Heart left ventricle (tissue), 16 donors: Measurements from ENCODE around the gene KIAA1191. TPM values are rescaled to one million over a fixed set of nuclear protein-coding genes. Genes with fewer than 3 reads are reported as not detected.
A peak's percentile ranks its signal among the peaks of the same experiment; 100 is the strongest.

ENCODE experiments used
- ATAC-seq, 4 donors: fragments of 200-7000 bp; cut with Tn5 transposase; one replicate each; pipeline ENCODE4 v1.9.1; 2020 to 2022; ENCODE audit warnings: moderate library complexity in 4 of 4, mild to moderate bottlenecking in 3 of 4, moderate number of reproducible peaks in 1 of 4
- DNase-seq, 5 donors: peaks; one replicate each; pipeline ENCODE4 v3.0.0-alpha.2; 2020
- H3K27ac ChIP-seq, 12 donors: fragments of 200-600 bp; sonication (generic) in 4 of 12; one replicate each; pipeline versions ENCODE4 v1.5.0 to v1.8.0; 2016 to 2022; ENCODE audit warnings: mild to moderate bottlenecking in 2 of 12
- H3K27me3 ChIP-seq, 9 donors: fragments of 200-600 bp; sonication (generic) in 2 of 9; one replicate each; pipeline versions ENCODE4 v1.5.1 to v1.8.0; 2016 to 2022; ENCODE audit warnings: mild to moderate bottlenecking in 3 of 9
- H3K36me3 ChIP-seq, 9 donors: fragments of 200-600 bp; sonication (generic) in 2 of 9; one replicate each; pipeline versions ENCODE4 v1.5.0 to v1.8.0; 2018 to 2022; ENCODE audit warnings: mild to moderate bottlenecking in 2 of 9
- H3K4me1 ChIP-seq, 12 donors: fragments of 200-600 bp; sonication (generic) in 4 of 12; one replicate each; pipeline versions ENCODE4 v1.5.0 to v1.8.0; 2016 to 2022; ENCODE audit warnings: mild to moderate bottlenecking in 3 of 12
- H3K4me3 ChIP-seq, 12 donors: fragments of 200-600 bp; sonication (generic) in 4 of 12; one replicate each; pipeline versions ENCODE4 v1.5.0 to v1.8.0; 2017 to 2022; ENCODE audit warnings: mild to moderate bottlenecking in 9 of 12, moderate library complexity in 4 of 12
- H3K9me3 ChIP-seq, 12 donors: fragments of 200-600 bp; sonication (generic) in 4 of 12; one replicate each; pipeline versions ENCODE4 v1.5.0 to v1.8.0; 2016 to 2022; ENCODE audit warnings: mild to moderate bottlenecking in 1 of 12
- CTCF ChIP-seq, 12 donors: fragments of 200-600 bp; sonication (generic) in 4 of 12; IDR thresholded peaks; one replicate each; pipeline versions ENCODE4 v1.5.0 to v1.8.0; 2018 to 2022; ENCODE audit warnings: antibody characterized with exemption in 12 of 12, mild to moderate bottlenecking in 5 of 12
- POLR2A ChIP-seq, 2 donors: fragments of 450-650 bp; IDR thresholded peaks; one replicate each; pipeline ENCODE4 v1.6.1; 2017; ENCODE audit warnings: antibody characterized with exemption in 2 of 2, mild to moderate bottlenecking in 2 of 2, moderate library complexity in 2 of 2
- WGBS, 4 donors: extraction: QIAGEN DNeasy Blood & Tissue Kit in 2 of 4; methylation state at CpG; one replicate each; pipeline versions ENCODE4 v1.1.5 to v1.1.7; 2013 to 2018; 5-methylcytosine and 5-hydroxymethylcytosine counted together
- intact Hi-C, 10 donors: fragments of 100-400 bp; cut with DNase I; formaldehyde crosslinking; loops; one replicate each; pipeline versions ENCODE4 v1.11.1 to v1.14.2; 2022
- polyA plus RNA-seq, 2 donors: library from polyadenylated mRNA; stranded (reverse); fragments of 200-250 nt; gene quantifications; one replicate each; pipeline ENCODE4 v1.2.3, GENCODE V29; 2013
- total RNA-seq, 9 donors: library from RNA; depleted of rRNA in 2 of 9; stranded (reverse); fragments of >200 nt in 2 of 9; fragmentation: NEBNext Ultra II Directional in 3 of 9; extraction: Animal tissue kit (Norgen Biotek cat#: 25700) in 3 of 9; gene quantifications; one replicate each; pipeline versions ENCODE4 v1.1.0 to v1.2.4, GENCODE V29; 2016 to 2023
- donor health status: ischemic (EF 13 %, LVEDD 7.1; RV severe dilation, severe dysfunction).
- donor health status: healthy with polysubstance abuse.
- donor health status: DM: no; HTN: yes; CAD: no.
- donor health status: DM: no; HTN: no; CAD: no.
- donor health status: ischemic (EF 25% LVEDD 6.9; RV normal size, moderate dysfunction).
- donor health status: ischemic (EF 25% LVEDD 5.7; RV mildly dilated, moderate dysfunction).
- donor health status: healthy.
- donor health status: DM: yes; HTN: yes; CAD: no.
- donor health status: ischemic (EF 35%, LVEDD 5.7; RV mildly dilated, moderate dysfunction).
- donor health status: nonischemic (EF 11% LVEDD 7.7; RV severe dilation, severe dysfunction).
- donor health status: DM: yes; HTN: yes; CAD: no.
- donor health status: PGD.
- donor health status: ischemic (EF 29% LVEDD 5.4; RV normal size, mild dysfunction).
- donor health status: nonischemic (EF 23%, LVEDD 6.1; RV moderate dilation, normal function).

KIAA1191 gene
- total and polyA plus RNA-seq, 11 donors = 42.8 to 143 (median 99.4) TPM

DNA sequence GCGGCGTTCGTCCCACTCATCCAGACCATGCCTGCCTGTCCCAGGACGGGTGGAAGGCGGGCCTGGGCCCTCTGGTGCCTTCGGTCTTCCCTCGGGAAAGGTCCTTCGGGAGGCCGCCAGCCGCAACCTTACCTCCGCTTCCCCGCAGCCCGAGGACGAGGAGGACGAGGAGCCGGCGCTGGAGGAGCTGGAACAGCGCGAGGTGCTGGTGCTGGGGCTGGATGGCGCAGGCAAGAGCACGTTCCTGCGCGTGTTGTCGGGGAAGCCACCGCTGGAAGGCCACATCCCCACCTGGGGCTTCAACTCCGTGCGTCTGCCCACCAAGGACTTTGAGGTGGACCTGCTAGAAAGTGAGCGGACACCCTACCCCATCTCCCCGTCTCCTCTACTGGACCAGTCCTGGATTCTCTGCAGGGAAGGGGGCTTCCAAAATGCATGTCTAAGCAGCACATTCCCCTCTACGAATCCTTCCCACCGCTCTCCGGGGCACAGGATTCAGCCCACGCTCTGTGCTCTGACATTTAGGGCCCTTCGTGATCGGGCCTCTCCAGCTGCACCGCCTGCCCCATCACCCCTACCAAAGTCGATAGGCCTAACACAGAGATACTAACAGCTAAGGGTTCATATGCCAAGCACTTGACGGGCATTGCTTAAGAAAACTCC lies 4.8 kb upstream of the KIAA1191 start:
- H3K9me3 ChIP-seq = no peaks in the 10 kb centered on the region
- DNase-seq (peak in 2 of 5 donors; percentile 31 to 69), ATAC-seq (no peak)
- 45 to 57% (median 47%) methylated on average over 30 to 38 of the region's 38 CpGs for WGBS, 4 donors
- H3K4me1 ChIP-seq = peaks cover 0 to 34% (median 15%) of the 10 kb centered on the region in 12 donors
- peak overlapping the region in 10 of 12 donors; percentile 47 to 89 (median 80) for H3K27ac ChIP-seq
- no peaks in the 10 kb centered on the region for H3K27me3 ChIP-seq
- no peak for TF ChIP-seq CTCF (IDR thresholded peaks at IDR 0.05)
- TF ChIP-seq POLR2A (IDR thresholded peaks at IDR 0.05) = no peak
- intact Hi-C loops = loop anchor here in 3 of 10 donors (5.0 to 10.0 kb wide), 3 partner anchors 51 to 278 kb away; partner anchors contain the start of genes CLTB (in 1 of the 3), RNF44 (in 1 of the 3) and TSPAN17 (in 1 of the 3)
- peak overlapping the region; percentile 38 to 96 (median 82) for H3K4me3 ChIP-seq
- peaks cover 0 to 39% (median 23%) of the 10 kb centered on the region in 9 donors for H3K36me3 ChIP-seq

GRCh38 chr5:176365351-176366231 lies 4.0 kb upstream of the KIAA1191 start, which contains the start of gene ARL10:
ARL10 (plus strand) TSS chr5:176365487; CDS start chr5:176365564, 77 bp downstream.
- ATAC-seq = peak in 3 of 4 donors; percentile 26 to 63 (median 54)
- peak within 1 kb of the TSS; percentile 33 to 89 (median 80) for H3K27ac ChIP-seq
- peak; percentile 58 to 78 (median 60) for DNase-seq
- H3K27me3 ChIP-seq = no peaks in the 10 kb centered on the region
- intact Hi-C loops = loop anchor here in 3 of 10 donors (5.0 to 10.0 kb wide), 3 partner anchors 52 to 279 kb away; partner anchors contain the start of genes CLTB (in 1 of the 3), RNF44 (in 1 of the 3) and TSPAN17 (in 1 of the 3)
- peaks cover 0 to 32% (median 19%) of the 10 kb centered on the region in 9 donors for H3K36me3 ChIP-seq
- no peaks in the 10 kb centered on the region for H3K9me3 ChIP-seq
- H3K4me3 ChIP-seq = peak within 1 kb of the TSS; percentile 38 to 96 (median 82)
- H3K4me1 ChIP-seq = peaks cover 0 to 35% (median 17%) of the 10 kb centered on the region in 12 donors
- WGBS, 4 donors = 0 to 1% (median 1%) methylated on average over 38 to 108 of the region's 108 CpGs
- TF ChIP-seq POLR2A (IDR thresholded peaks at IDR 0.05) (peak in 1 of 2 donors; percentile 11), CTCF (IDR thresholded peaks at IDR 0.05) (no peak)

DNA sequence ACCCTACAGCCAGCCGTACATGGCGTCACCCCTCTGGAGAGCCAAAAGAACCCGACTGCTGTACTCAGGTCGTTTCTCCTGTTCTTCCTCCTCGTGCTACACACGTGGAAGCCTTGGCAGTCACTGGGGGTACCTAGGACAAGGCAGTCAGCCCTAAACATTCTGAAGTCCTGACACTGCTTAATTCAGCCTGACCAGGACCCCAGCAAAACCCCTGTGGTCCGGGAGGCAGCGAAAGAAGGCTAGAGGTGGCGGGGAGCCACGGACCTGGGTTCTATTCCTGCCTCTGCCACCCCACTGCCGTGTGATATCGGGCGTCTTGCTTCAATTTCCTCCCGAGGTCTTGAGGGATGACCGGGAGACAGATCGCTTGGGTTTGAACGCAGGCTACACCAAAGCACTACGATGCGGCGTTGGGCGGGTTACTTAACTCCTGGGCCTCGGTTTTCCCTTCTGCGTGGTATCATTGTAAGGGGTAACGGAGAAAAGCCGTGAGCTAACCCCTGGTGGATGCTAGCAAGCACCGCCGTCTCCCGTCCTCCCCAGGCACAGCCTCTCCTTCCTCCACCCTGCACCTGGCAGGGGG lies 3.3 kb upstream of the KIAA1191 start:
- H3K27me3 ChIP-seq = no peaks in the 10 kb centered on the region
- peak overlapping the region; percentile 38 to 96 (median 82) for H3K4me3 ChIP-seq
- H3K9me3 ChIP-seq = no peaks in the 10 kb centered on the region
- peak overlapping the region in 11 of 12 donors; percentile 47 to 89 (median 80) for H3K27ac ChIP-seq
- intact Hi-C loops = loop anchor here in 4 of 10 donors (5.0 to 10.0 kb wide), 5 partner anchors 32 to 280 kb away; partner anchors contain the start of genes CLTB (in 2 of the 4), FAF2 (in 1 of the 4), RNF44 (in 1 of the 4) and TSPAN17 (in 1 of the 4)
- TF ChIP-seq CTCF (IDR thresholded peaks at IDR 0.05) (no peak), POLR2A (IDR thresholded peaks at IDR 0.05) (no peak)
- 26 to 46% (median 30%) methylated on average over 18 to 28 of the region's 28 CpGs for WGBS, 4 donors
- H3K4me1 ChIP-seq = peaks cover 0 to 34% (median 19%) of the 10 kb centered on the region in 12 donors
- no peak for ATAC-seq
- peaks cover 0 to 25% (median 17%) of the 10 kb centered on the region in 9 donors for H3K36me3 ChIP-seq
- DNase-seq = no peak
